ENCODE data around the gene VGLL3.

VGLL3 gene

DNA sequence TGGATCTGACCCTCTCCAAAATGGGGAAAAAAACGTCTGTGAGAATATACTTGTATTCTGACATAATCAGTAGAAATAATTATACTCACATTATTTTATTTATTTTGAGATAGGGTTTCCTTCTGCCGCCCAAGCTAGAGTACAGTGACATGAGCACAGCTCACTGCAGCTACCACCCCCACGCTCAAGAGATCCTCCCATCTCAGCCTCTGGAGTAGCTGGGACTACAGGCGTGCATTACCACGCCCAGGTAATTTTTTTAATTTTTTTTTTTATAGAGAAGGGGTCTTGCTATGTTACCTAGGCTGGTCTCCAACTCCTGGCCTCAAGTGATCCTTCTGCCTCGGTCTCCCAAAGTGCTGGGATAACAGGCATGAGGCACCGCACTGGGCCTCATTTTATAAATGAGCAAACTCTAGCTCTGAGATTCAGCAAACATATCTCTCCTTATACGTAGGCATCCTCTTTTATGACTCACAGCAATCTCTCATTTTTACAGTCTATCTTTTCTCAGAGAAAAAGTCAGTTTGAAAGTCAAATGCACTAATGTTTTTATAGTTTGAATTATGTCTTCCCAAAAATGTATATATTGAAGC lies 989 bp upstream of the VGLL3 start:
- ChIA-PET CTCF (interaction anchor here (1.1 kb wide), 1 partner anchor 24 kb away, joined by 5 read pairs; no protein-coding TSS in a partner anchor), POLR2A (interaction anchor here (1.4 to 2.5 kb wide), 2 partner anchors 21 to 54 kb away, joined by 3 to 8 read pairs; no protein-coding TSS in a partner anchor)
- H3K4me3 ChIP-seq (ENCODE audit: low read depth, low read length): peak overlapping the region; percentile 99
- TF ChIP-seq, protein P1, sequence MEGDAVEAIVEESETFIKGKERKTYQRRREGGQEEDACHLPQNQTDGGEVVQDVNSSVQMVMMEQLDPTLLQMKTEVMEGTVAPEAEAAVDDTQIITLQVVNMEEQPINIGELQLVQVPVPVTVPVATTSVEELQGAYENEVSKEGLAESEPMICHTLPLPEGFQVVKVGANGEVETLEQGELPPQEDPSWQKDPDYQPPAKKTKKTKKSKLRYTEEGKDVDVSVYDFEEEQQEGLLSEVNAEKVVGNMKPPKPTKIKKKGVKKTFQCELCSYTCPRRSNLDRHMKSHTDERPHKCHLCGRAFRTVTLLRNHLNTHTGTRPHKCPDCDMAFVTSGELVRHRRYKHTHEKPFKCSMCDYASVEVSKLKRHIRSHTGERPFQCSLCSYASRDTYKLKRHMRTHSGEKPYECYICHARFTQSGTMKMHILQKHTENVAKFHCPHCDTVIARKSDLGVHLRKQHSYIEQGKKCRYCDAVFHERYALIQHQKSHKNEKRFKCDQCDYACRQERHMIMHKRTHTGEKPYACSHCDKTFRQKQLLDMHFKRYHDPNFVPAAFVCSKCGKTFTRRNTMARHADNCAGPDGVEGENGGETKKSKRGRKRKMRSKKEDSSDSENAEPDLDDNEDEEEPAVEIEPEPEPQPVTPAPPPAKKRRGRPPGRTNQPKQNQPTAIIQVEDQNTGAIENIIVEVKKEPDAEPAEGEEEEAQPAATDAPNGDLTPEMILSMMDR (IDR thresholded peaks at IDR 0.05; ENCODE audit: insufficient read depth, low read length, missing control alignments): no peak
- no peak for DNase-seq (ENCODE audit: low read depth, low spot score)

DNA sequence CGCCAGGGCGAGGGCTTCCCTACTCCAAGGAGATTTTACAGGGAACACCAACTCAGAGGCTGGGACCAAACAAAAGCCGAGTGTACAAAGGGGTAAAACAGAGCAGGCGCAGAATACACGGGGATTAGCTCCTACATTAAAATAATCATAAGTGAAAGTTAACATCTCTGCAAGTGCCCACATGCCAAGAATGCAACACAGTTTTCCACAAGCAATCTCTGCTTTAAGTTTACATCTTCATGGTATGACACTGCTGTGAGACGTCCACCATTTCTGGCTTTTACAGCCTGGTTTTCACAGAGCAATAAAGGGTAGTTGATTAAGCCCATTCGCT lies 500 bp upstream of the VGLL3 start:
- ChIA-PET POLR2A (interaction anchor here (1.0 to 2.5 kb wide), 3 partner anchors 18 to 54 kb away, joined by 3 to 8 read pairs (median 7); no protein-coding TSS in a partner anchor), CTCF (interaction anchor here (1.1 to 1.8 kb wide), 4 partner anchors 13 to 204 kb away, joined by 3 to 7 read pairs (median 6); no protein-coding TSS in a partner anchor)
- TF ChIP-seq, protein P1 (IDR thresholded peaks at IDR 0.05; ENCODE audit: insufficient read depth, low read length, missing control alignments): no peak
- peak overlapping the region; percentile 99 for H3K4me3 ChIP-seq (ENCODE audit: low read depth, low read length)
- DNase-seq (ENCODE audit: low read depth, low spot score): no peak

DNA sequence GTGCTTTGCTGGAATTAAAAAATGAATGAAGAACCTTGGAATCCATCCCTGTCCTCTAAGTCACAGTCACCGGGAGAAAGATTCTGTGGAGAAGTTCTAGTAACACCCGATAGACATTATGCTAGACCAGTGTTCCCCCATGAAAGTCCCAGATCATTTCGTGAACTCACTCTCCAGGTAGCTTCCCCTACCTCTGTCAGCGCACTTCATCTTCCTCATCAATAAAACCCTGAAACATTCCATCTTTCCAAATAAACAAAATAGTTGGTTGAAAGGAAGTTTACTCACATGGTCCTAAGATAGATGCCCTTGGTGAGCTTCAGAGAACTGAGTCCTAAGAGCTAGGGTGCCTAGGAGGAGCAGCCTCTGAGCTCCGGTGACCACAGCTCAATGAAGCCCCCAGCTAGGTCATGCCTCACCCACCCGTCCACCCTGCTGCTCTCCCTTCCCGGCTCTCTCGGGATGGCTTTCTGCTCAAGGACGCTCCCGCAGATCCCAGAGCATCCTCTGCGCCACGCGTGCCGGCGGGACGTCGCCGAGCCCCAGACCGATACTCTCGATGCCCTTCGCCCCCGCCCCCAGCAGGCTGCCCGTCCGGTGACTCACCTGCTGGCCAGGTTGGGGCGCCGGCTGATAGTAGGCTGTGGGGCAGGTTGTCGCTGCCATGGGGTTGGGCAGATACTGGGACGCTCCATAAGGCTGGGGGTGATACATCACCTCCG lies 776 bp downstream of the VGLL3 start:
- TF ChIP-seq, protein P1 (IDR thresholded peaks at IDR 0.05; ENCODE audit: insufficient read depth, low read length, missing control alignments): no peak
- DNase-seq (ENCODE audit: low read depth, low spot score): no peak
- CTCF ChIA-PET: interaction anchor here (1.0 to 1.8 kb wide), 8 partner anchors 14 to 204 kb away, joined by 3 to 7 read pairs (median 3); no protein-coding TSS in a partner anchor
- POLR2A ChIA-PET: interaction anchor here (0.7 to 2.5 kb wide), 6 partner anchors 16 to 206 kb away, joined by 3 to 8 read pairs (median 4); no protein-coding TSS in a partner anchor
- peak overlapping the region; percentile 99 for H3K4me3 ChIP-seq (ENCODE audit: low read depth, low read length)

DNA sequence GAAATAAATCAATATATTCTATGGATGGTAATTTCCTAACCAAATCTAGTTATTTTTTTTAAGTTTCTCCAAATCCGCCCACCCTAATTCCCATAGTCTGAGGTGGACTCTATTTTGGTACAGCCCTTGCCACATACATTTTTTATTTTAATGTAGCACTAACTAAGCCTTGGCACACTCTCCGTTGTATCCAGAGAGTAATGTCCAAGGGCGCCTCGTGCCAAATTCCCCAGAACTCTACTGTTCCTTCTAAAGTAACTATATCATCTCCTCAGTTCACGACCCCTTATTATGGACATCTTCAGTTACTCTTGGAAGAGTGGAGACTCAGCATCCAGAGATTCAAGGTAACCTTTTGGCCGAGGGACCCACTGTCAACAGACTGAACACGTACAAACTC lies 1.3 kb downstream of the VGLL3 start:
- ChIA-PET POLR2A (interaction anchor here (1.2 to 2.5 kb wide), 2 partner anchors 33 to 52 kb away, joined by 3 to 8 read pairs; no protein-coding TSS in a partner anchor), CTCF (interaction anchor here (1.1 to 1.8 kb wide), 5 partner anchors 19 to 204 kb away, joined by 3 to 7 read pairs (median 3); no protein-coding TSS in a partner anchor)
- TF ChIP-seq, protein P1 (IDR thresholded peaks at IDR 0.05; ENCODE audit: insufficient read depth, low read length, missing control alignments): no peak
- no peak for DNase-seq (ENCODE audit: low read depth, low spot score)
- peak overlapping the region; percentile 99 for H3K4me3 ChIP-seq (ENCODE audit: low read depth, low read length)

DNA sequence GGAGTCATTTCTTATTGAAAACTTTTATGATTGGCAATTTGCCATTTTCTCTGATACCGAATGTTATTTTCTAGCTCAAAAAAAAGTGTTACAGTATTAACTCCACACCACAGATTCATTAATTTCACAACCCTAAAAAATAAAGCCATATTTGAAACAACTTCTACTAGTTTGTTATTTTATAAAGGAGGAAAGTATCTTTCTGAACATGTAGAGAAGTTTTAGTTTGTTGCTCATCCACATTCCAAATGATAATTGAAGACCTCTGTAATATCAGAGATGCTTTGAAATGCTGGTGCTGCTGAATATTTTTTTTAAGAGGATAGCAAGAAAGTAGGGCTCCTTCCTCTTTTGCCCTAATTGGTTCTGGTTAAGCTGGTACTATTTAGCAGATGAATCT lies 1.9 kb downstream of the VGLL3 start:
- POLR2A ChIA-PET: no interaction called here
- no peak for DNase-seq (ENCODE audit: low read depth, low spot score)
- peak overlapping the region; percentile 99 for H3K4me3 ChIP-seq (ENCODE audit: low read depth, low read length)
- TF ChIP-seq, protein P1 (IDR thresholded peaks at IDR 0.05; ENCODE audit: insufficient read depth, low read length, missing control alignments): no peak
- CTCF ChIA-PET: interaction anchor here (1.5 kb wide), 1 partner anchor 203 kb away, joined by 3 read pairs; no protein-coding TSS in a partner anchor

DNA sequence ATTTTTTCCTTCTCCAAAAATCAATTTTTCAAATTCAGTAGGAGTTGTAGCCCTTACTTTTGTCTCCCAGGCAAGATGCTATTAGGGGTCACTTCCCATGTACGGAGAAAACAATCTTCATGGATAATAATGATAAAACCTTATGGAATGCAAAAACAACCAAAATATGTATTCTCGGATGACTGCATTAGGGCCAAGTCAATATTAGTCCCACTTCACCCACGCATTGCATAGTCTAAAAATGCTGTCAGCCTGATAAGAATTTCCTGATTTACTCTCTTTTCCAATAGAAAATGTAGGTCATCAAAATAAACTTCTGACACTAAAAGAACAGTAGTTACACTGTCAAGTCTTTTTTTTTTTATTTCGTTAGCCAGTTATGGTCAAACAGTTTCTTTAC lies 2.7 kb downstream of the VGLL3 start:
- POLR2A ChIA-PET: no interaction called here
- peak overlapping the region; percentile 99 for H3K4me3 ChIP-seq (ENCODE audit: low read depth, low read length)
- DNase-seq (ENCODE audit: low read depth, low spot score): peak; percentile 78
- CTCF ChIA-PET: interaction anchor here (1.4 kb wide), 1 partner anchor 95 kb away, joined by 6 read pairs; no protein-coding TSS in a partner anchor
- TF ChIP-seq, protein P1 (IDR thresholded peaks at IDR 0.05; ENCODE audit: insufficient read depth, low read length, missing control alignments): no peak

Measured in AG04449 (cell line).